IPS DF 4.7 (cell line): ENCODE data around the gene IL23R.
A peak's percentile ranks its signal among the peaks of the same experiment; 100 is the strongest.

Experiments
- DNase-seq: peaks from one replicate; pipeline ENCODE4 v3.0.0-alpha.2; 2013; ENCODE audit warnings: low spot score; ENCODE audit errors: extremely low read depth

IL23R gene

GRCh38 chr1:67149179-67149770 is 17.0 kb upstream of the IL23R start:
- peak; percentile 62 for DNase-seq

GRCh38 chr1:67150931-67151330 is 15.3 kb upstream of the IL23R start:
- no peak for DNase-seq

- DNase-seq, result no peak
Observed at GRCh38 chr1:67158401-67158800, 7.9 kb upstream of the IL23R start.

- DNase-seq, result no peak
Observed at GRCh38 chr1:67159233-67159632, 7.0 kb upstream of the IL23R start.

- DNase-seq, result no peak
Observed at GRCh38 chr1:67162954-67163353, 3.3 kb upstream of the IL23R start.

GRCh38 chr1:67165468-67166041 is 699 bp upstream of the IL23R start:
- DNase-seq, result no peak

GRCh38 chr1:67169496-67169895 is 3.2 kb downstream of the IL23R start:
- no peak for DNase-seq

GRCh38 chr1:67169932-67170331 is 3.7 kb downstream of the IL23R start:
- no peak for DNase-seq

GRCh38 chr1:67170751-67171573 is 4.7 kb downstream of the IL23R start:
- DNase-seq, result no peak

GRCh38 chr1:67171574-67171955 is 5.3 kb downstream of the IL23R start:
- DNase-seq, result no peak

GRCh38 chr1:67171978-67172377 is 5.7 kb downstream of the IL23R start:
- DNase-seq, result no peak

- DNase-seq, result no peak
Observed at GRCh38 chr1:67173988-67174387, 7.7 kb downstream of the IL23R start.

- DNase-seq, result no peak
Observed at GRCh38 chr1:67174716-67175284, 8.5 kb downstream of the IL23R start.

GRCh38 chr1:67175530-67176087 is 9.4 kb downstream of the IL23R start:
- DNase-seq, result no peak

- DNase-seq, result no peak
Observed at GRCh38 chr1:67184838-67185421, 18.7 kb downstream of the IL23R start.

- DNase-seq, result no peak
Observed at GRCh38 chr1:67188137-67188536, 21.9 kb downstream of the IL23R start.

- no peak for DNase-seq
Observed at GRCh38 chr1:67189953-67190352, 23.7 kb downstream of the IL23R start.

GRCh38 chr1:67190410-67190809 is 24.2 kb downstream of the IL23R start:
- DNase-seq, result no peak

- no peak for DNase-seq
Observed at GRCh38 chr1:67190942-67191341, 24.7 kb downstream of the IL23R start.

GRCh38 chr1:67191668-67192520 is 25.6 kb downstream of the IL23R start:
- no peak for DNase-seq

- DNase-seq, result no peak
Observed at GRCh38 chr1:67192902-67193301, 26.6 kb downstream of the IL23R start.
